Ovary (tissue), 3 donors: Measurements from ENCODE around the gene BPI.

Experiments used
- EP300 ChIP-seq: sonication (generic); formaldehyde crosslinking; IDR thresholded peaks from one replicate; pipeline ENCODE4 v1.6.1; 2017; ENCODE audit warnings: antibody characterized with exemption
- POLR2A ChIP-seq: fragments of 450-650 bp; IDR thresholded peaks from one replicate; pipeline ENCODE4 v1.6.1; 2017; ENCODE audit warnings: antibody characterized with exemption, mild to moderate bottlenecking, moderate library complexity
- TF ChIP-seq, protein P1 (sequence below), 3 donors: fragments of 450-650 bp in 2 of 3; fragments of 200-600 bp in 1 of 3; IDR thresholded peaks; one replicate each; pipeline versions ENCODE4 v1.5.1 to v1.8.0; 2016 to 2022; ENCODE audit warnings: antibody characterized with exemption in 3 of 3, mild to moderate bottlenecking in 1 of 3
- donor health status: DM: no; HTN: no; CAD: no.

DNA sequence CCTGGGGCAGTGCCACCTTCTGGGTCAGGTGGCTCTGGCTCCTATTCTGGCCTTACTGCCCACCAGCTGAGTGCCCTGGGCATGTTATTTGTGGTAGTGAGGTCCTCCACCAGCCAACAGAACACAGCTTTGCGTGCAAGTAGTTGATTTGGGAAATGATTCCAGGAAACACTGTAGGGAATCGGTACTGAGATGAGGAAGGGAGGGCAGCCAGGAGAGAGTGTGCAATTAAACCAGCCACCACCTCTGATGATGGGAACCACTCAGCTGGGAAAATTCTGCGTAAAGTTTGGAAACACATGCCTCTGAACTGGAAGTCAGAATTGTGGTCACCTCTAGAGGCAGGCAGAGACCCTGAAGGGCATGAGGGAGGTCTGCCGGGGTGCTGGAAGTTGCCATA lies 42.8 kb downstream of the BPI start:
- TF ChIP-seq, protein P1, sequence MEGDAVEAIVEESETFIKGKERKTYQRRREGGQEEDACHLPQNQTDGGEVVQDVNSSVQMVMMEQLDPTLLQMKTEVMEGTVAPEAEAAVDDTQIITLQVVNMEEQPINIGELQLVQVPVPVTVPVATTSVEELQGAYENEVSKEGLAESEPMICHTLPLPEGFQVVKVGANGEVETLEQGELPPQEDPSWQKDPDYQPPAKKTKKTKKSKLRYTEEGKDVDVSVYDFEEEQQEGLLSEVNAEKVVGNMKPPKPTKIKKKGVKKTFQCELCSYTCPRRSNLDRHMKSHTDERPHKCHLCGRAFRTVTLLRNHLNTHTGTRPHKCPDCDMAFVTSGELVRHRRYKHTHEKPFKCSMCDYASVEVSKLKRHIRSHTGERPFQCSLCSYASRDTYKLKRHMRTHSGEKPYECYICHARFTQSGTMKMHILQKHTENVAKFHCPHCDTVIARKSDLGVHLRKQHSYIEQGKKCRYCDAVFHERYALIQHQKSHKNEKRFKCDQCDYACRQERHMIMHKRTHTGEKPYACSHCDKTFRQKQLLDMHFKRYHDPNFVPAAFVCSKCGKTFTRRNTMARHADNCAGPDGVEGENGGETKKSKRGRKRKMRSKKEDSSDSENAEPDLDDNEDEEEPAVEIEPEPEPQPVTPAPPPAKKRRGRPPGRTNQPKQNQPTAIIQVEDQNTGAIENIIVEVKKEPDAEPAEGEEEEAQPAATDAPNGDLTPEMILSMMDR (IDR thresholded peaks at IDR 0.05): no peak
- TF ChIP-seq POLR2A: no peak
- no peak for TF ChIP-seq EP300
